ENCODE results near the gene TP73. TPM values are rescaled to one million over a fixed set of nuclear protein-coding genes. Genes with fewer than 3 reads are reported as not detected.

The TP73 gene
- total RNA-seq, 1 experiment from 2014 or later = 19.2 TPM

GRCh38 chr1:3735027-3735681 lies 82.8 kb downstream of the TP73 start (continued):
- no peak for TF ChIP-seq REST (IDR thresholded peaks at IDR 0.05; ENCODE audit: low read depth)

- no peak overlapping the region for H3K27ac ChIP-seq (ENCODE audit: low read depth, low read length)
- ATAC-seq = no peak
- no peaks in the 10 kb centered on the region for H3K36me3 ChIP-seq (ENCODE audit: control insufficient read depth in 1 of 2, insufficient read depth in 2 of 2, low read length in 2 of 2)
- no peak for DNase-seq (ENCODE audit: low read depth, low spot score)
- no peak overlapping the region for H3K4me3 ChIP-seq (replicated peaks in 1 of 2; ENCODE audit: low read depth in 1 of 2, low read length in 2 of 2)
- no peak overlapping the region for H3K9ac ChIP-seq (ENCODE audit: low read length)
- no peaks in the 10 kb centered on the region for H3K9me3 ChIP-seq (ENCODE audit: control insufficient read depth in 1 of 2, insufficient read depth in 1 of 2, low read depth in 1 of 2, low read length in 2 of 2)
- intact Hi-C loops (cut with micrococcal nuclease) = no loop called here
- no peaks in the 10 kb centered on the region for H4K20me1 ChIP-seq (ENCODE audit: insufficient read depth)
- no peak overlapping the region for H3K4me2 ChIP-seq (ENCODE audit: low read length)
- H3K79me2 ChIP-seq (ENCODE audit: insufficient read depth, low read length) = no peaks in the 10 kb centered on the region
- CTCF ChIA-PET = no interaction called here
- POLR2A ChIA-PET = no interaction called here
- no peak overlapping the region for H2AFZ ChIP-seq (ENCODE audit: low read depth, low read length, poor library complexity, severe bottlenecking)
- H3K4me1 ChIP-seq (ENCODE audit: control insufficient read depth in 1 of 2, insufficient read depth in 2 of 2, low read length in 2 of 2) = no peaks in the 10 kb centered on the region
- RAD21 ChIA-PET (ENCODE audit: low non-redundant PET in 1 of 2, low total read pairs in 2 of 2, uncharacterized antibody in 2 of 2, unreplicated experiment in 2 of 2) = no interaction called here
- BruUV-seq (replicated peaks) = no TSS peak
- H3K27me3 ChIP-seq (ENCODE audit: insufficient read depth, low read length) = no peaks in the 10 kb centered on the region
- no peaks in the 10 kb centered on the region for H3K9me2 ChIP-seq (ENCODE audit: insufficient read depth)
- TF ChIP-seq EZH2phosphoT487 (IDR thresholded peaks at IDR 0.05; ENCODE audit: borderline replicate concordance) (no peak), ZFX (IDR thresholded peaks at IDR 0.05) (no peak), JUND (IDR thresholded peaks at IDR 0.05) (no peak), EZH2 (IDR thresholded peaks at IDR 0.05) (no peak), ATF3 (IDR thresholded peaks at IDR 0.05) (no peak), YY1 (IDR thresholded peaks at IDR 0.05; ENCODE audit: extremely low read depth, insufficient replicate concordance, low read depth, low read length) (no peak), ELF1 (IDR thresholded peaks at IDR 0.05; ENCODE audit: borderline replicate concordance, low read depth) (no peak), CEBPB (IDR thresholded peaks at IDR 0.05; ENCODE audit: low read depth) (no peak), SIN3A (IDR thresholded peaks at IDR 0.05; ENCODE audit: low read depth) (no peak), TCF7L2 (IDR thresholded peaks at IDR 0.05; ENCODE audit: borderline replicate concordance, extremely low read depth, insufficient read depth, insufficient read length) (no peak), ZBTB33 (IDR thresholded peaks at IDR 0.05; ENCODE audit: extremely low read depth, insufficient replicate concordance, low read length) (no peak), MAX (IDR thresholded peaks at IDR 0.05) (no peak), SP1 (IDR thresholded peaks at IDR 0.05; ENCODE audit: low read depth) (no peak), SRF (IDR thresholded peaks at IDR 0.05; ENCODE audit: low read depth) (no peak), EGR1 (IDR thresholded peaks at IDR 0.05; ENCODE audit: low read depth) (no peak), RAD21 (IDR thresholded peaks at IDR 0.05; ENCODE audit: low read depth) (no peak), FOSL1 (IDR thresholded peaks at IDR 0.05; ENCODE audit: low read depth) (no peak)
Observed at GRCh38 chr1:3735688-3736087, 83.4 kb downstream of the TP73 start.
